Small intestine (tissue), 7 donors: ENCODE results near the gene TRMU. TPM values are rescaled to one million over a fixed set of nuclear protein-coding genes. Genes with fewer than 3 reads are reported as not detected.
A peak's percentile ranks its signal among the peaks of the same experiment; 100 is the strongest.

Experiments
- DNase-seq, 2 donors: peaks; one replicate each; pipeline versions ENCODE4 v3.0.0 to v3.0.0-alpha.2; 2013
- FAIRE-seq: peaks from 2 replicates; lab custom pipeline; 2012; peaks lifted over from hg19 to GRCh38; lab: Jason Lieb, UNC
- H3K27ac ChIP-seq, 3 donors: one replicate each; pipeline ENCODE4 v1.5.1; 2013; ENCODE audit warnings: low read length in 2 of 3, mild to moderate bottlenecking in 2 of 3, control low read depth in 1 of 3, inconsistent platforms in 1 of 3, low read depth in 1 of 3, moderate library complexity in 1 of 3
- H3K27me3 ChIP-seq, 3 donors: one replicate each; pipeline ENCODE4 v1.6.1; 2013; ENCODE audit warnings: low read length in 3 of 3, inconsistent platforms in 1 of 3; ENCODE audit not compliant: control insufficient read depth in 3 of 3, insufficient read depth in 3 of 3
- H3K36me3 ChIP-seq, 3 donors: one replicate each; pipeline ENCODE4 v1.6.1; 2013; ENCODE audit warnings: low read length in 3 of 3, inconsistent platforms in 1 of 3, low read depth in 1 of 3, mild to moderate bottlenecking in 1 of 3, moderate library complexity in 1 of 3; ENCODE audit not compliant: control insufficient read depth in 3 of 3, insufficient read depth in 2 of 3
- H3K4me1 ChIP-seq, 3 donors: one replicate each; pipeline ENCODE4 v1.6.1; 2013; ENCODE audit warnings: low read length in 2 of 3, inconsistent platforms in 1 of 3, low read depth in 1 of 3, mild to moderate bottlenecking in 1 of 3, moderate library complexity in 1 of 3; ENCODE audit not compliant: control insufficient read depth in 3 of 3, insufficient read depth in 2 of 3
- H3K4me3 ChIP-seq, 3 donors: one replicate each; pipeline ENCODE4 v1.5.1; 2013; ENCODE audit warnings: low read length in 3 of 3, control low read depth in 1 of 3, inconsistent platforms in 1 of 3, low read depth in 1 of 3, mild to moderate bottlenecking in 1 of 3, moderate library complexity in 1 of 3
- H3K9me3 ChIP-seq, 2 donors: one replicate each; pipeline ENCODE4 v1.6.1; 2013; ENCODE audit warnings: low read depth in 1 of 2, low read length in 1 of 2; ENCODE audit not compliant: control insufficient read depth in 2 of 2, insufficient read depth in 1 of 2
- WGBS, 3 donors: extraction: QIAGEN DNeasy Blood & Tissue Kit; methylation state at CpG; one replicate each; pipeline ENCODE4 v1.1.7; 2013; 5-methylcytosine and 5-hydroxymethylcytosine counted together
- polyA plus RNA-seq, 4 donors: library from polyadenylated mRNA; stranded (reverse) in 3 of 4; unstranded in 1 of 4; fragments of 200-250 nt in 3 of 4; fragments of 120-200 nt in 1 of 4; gene quantifications; one replicate each; pipeline versions ENCODE4 v1.2.1 to v1.2.3, GENCODE V29; 2013
- donor health status: healthy with polysubstance abuse.
- donor health status: control.
- donor health status: control.
- donor health status: Bipolar disorder and iron deficiency.
- donor health status: healthy.

The TRMU gene
- polyA plus RNA-seq, 4 donors = 17.0 to 38.6 (median 34.3) TPM

- H3K27ac ChIP-seq = no peak overlapping the region
- peaks cover 3 to 43% (median 3%) of the 10 kb centered on the region in 3 donors for H3K4me1 ChIP-seq
- peaks cover 0 to 27% (median 0%) of the 10 kb centered on the region in 3 donors for H3K36me3 ChIP-seq
- FAIRE-seq = no peak
- 92 to 97% (median 96%) methylated on average over 3 of the region's 3 CpGs for WGBS, 3 donors
- DNase-seq = no peak
- no peak overlapping the region for H3K4me3 ChIP-seq
- no peaks in the 10 kb centered on the region for H3K27me3 ChIP-seq
- H3K9me3 ChIP-seq = peaks cover 0 to 19% of the 10 kb centered on the region in 2 donors
Measured at GRCh38 chr22:46376111-46376510, 40.6 kb downstream of the TRMU start.

GRCh38 chr22:46376908-46377524, 41.5 kb downstream of the TRMU start:
- 76 to 88% (median 82%) methylated on average over 19 of the region's 19 CpGs for WGBS, 3 donors
- Histone ChIP-seq H3K27me3 (no peaks in the 10 kb centered on the region), H3K4me3 (no peak overlapping the region), H3K4me1 (peaks cover 2 to 40% (median 3%) of the 10 kb centered on the region in 3 donors), H3K27ac (peak overlapping the region in 2 of 3 donors; percentile 61 to 88), H3K36me3 (peaks cover 0 to 33% (median 0%) of the 10 kb centered on the region in 3 donors), H3K9me3 (peaks cover 0 to 19% of the 10 kb centered on the region in 2 donors)
- DNase-seq = no peak
- no peak for FAIRE-seq

GRCh38 chr22:46377525-46378425, 42.3 kb downstream of the TRMU start:
- Histone ChIP-seq H3K27ac (peak overlapping the region in 2 of 3 donors; percentile 73 to 88), H3K4me1 (peaks cover 2 to 40% (median 3%) of the 10 kb centered on the region in 3 donors), H3K4me3 (no peak overlapping the region), H3K9me3 (peaks cover 0 to 19% of the 10 kb centered on the region in 2 donors), H3K36me3 (peaks cover 0 to 34% (median 0%) of the 10 kb centered on the region in 3 donors), H3K27me3 (no peaks in the 10 kb centered on the region)
- no peak for FAIRE-seq
- 25 to 59% (median 38%) methylated on average over 25 to 27 of the region's 27 CpGs for WGBS, 3 donors
- peak; percentile 88 to 94 for DNase-seq

- Histone ChIP-seq H3K27me3 (no peaks in the 10 kb centered on the region), H3K4me1 (peaks cover 2 to 40% (median 3%) of the 10 kb centered on the region in 3 donors), H3K36me3 (peaks cover 0 to 34% (median 0%) of the 10 kb centered on the region in 3 donors), H3K4me3 (no peak overlapping the region), H3K9me3 (peaks cover 0 to 19% of the 10 kb centered on the region in 2 donors), H3K27ac (peak overlapping the region in 1 of 3 donors; percentile 88)
- FAIRE-seq (no peak), DNase-seq (no peak)
- WGBS, 3 donors = 27 to 75% (median 49%) methylated on average over 20 to 22 of the region's 22 CpGs
Measured at GRCh38 chr22:46378426-46379065, 43.0 kb downstream of the TRMU start.

- 19 to 64% (median 34%) methylated on average over 29 of the region's 29 CpGs for WGBS, 3 donors
- peaks cover 0 to 40% (median under 1%) of the 10 kb centered on the region in 3 donors for H3K4me1 ChIP-seq
- peaks cover 0 to 19% of the 10 kb centered on the region in 2 donors for H3K9me3 ChIP-seq
- DNase-seq (peak; percentile 72 to 74), FAIRE-seq (no peak)
- no peaks in the 10 kb centered on the region for H3K27me3 ChIP-seq
- peak overlapping the region in 2 of 3 donors; percentile 14 to 26 for H3K4me3 ChIP-seq
- peak overlapping the region in 1 of 3 donors; percentile 88 for H3K27ac ChIP-seq
- peaks cover 0 to 33% (median 0%) of the 10 kb centered on the region in 3 donors for H3K36me3 ChIP-seq
Measured at GRCh38 chr22:46379066-46379930, 43.8 kb downstream of the TRMU start.

- FAIRE-seq (no peak), DNase-seq (no peak)
- Histone ChIP-seq H3K27ac (no peak overlapping the region), H3K36me3 (peaks cover 0 to 32% (median 0%) of the 10 kb centered on the region in 3 donors), H3K4me1 (peaks cover 0 to 40% (median 0%) of the 10 kb centered on the region in 3 donors), H3K4me3 (peak overlapping the region in 1 of 3 donors; percentile 14), H3K27me3 (no peaks in the 10 kb centered on the region), H3K9me3 (peaks cover 0 to 12% of the 10 kb centered on the region in 2 donors)
- WGBS, 3 donors = 55 to 80% (median 61%) methylated on average over 19 of the region's 19 CpGs
Measured at GRCh38 chr22:46380069-46380468, 44.6 kb downstream of the TRMU start.

GRCh38 chr22:46380581-46380980, 45.1 kb downstream of the TRMU start:
- no peak for FAIRE-seq
- Histone ChIP-seq H3K9me3 (peaks cover 0 to 6% of the 10 kb centered on the region in 2 donors), H3K36me3 (peaks cover 0 to 32% (median 0%) of the 10 kb centered on the region in 3 donors), H3K4me3 (no peak overlapping the region), H3K4me1 (peaks cover 0 to 40% (median 0%) of the 10 kb centered on the region in 3 donors), H3K27me3 (no peaks in the 10 kb centered on the region), H3K27ac (no peak overlapping the region)
- no peak for DNase-seq
- WGBS, 3 donors = 88 to 93% (median 91%) methylated on average over 17 of the region's 17 CpGs
